Globus pallidus (tissue), 1 donor: ENCODE data around the gene SLC7A10.
"Not testable (repeated sequence)": the region's sequence is repeated elsewhere in the genome, so short reads cannot be mapped to it uniquely, and the experiment has no call there.

Experiments
- DNase-seq: peaks from one replicate; pipeline ENCODE4 v3.0.0-alpha.2; 2015; ENCODE audit warnings: low spot score

The SLC7A10 gene

GRCh38 chr19:33201473-33201872, 24.2 kb downstream of the SLC7A10 start:
- DNase-seq = no peak

GRCh38 chr19:33199441-33200265, 26.0 kb downstream of the SLC7A10 start:
- no peak for DNase-seq

GRCh38 chr19:33198169-33198568, 27.5 kb downstream of the SLC7A10 start:
- no peak for DNase-seq

GRCh38 chr19:33197591-33198000, 28.1 kb downstream of the SLC7A10 start:
- no peak for DNase-seq

- DNase-seq = no peak
Observed at GRCh38 chr19:33196446-33197193, 29.0 kb downstream of the SLC7A10 start.

- no peak for DNase-seq
Observed at GRCh38 chr19:33195645-33196347, 29.9 kb downstream of the SLC7A10 start.

- no peak for DNase-seq
Observed at GRCh38 chr19:33194886-33195644, 30.6 kb downstream of the SLC7A10 start.

GRCh38 chr19:33194532-33194885, 31.1 kb downstream of the SLC7A10 start:
- no peak for DNase-seq

GRCh38 chr19:33193865-33194362, 31.7 kb downstream of the SLC7A10 start, which contains the start of gene LRP3:
TSS of gene LRP3 (plus strand) at chr19:33194330. CDS start at chr19:33194786, 456 bp downstream.
- no peak for DNase-seq

- no peak for DNase-seq
Observed at GRCh38 chr19:33193269-33193864, 32.3 kb downstream of the SLC7A10 start.

- DNase-seq = no peak
Observed at GRCh38 chr19:33192010-33192409, 33.6 kb downstream of the SLC7A10 start.

- DNase-seq = no peak
Observed at GRCh38 chr19:33191501-33191900, 34.1 kb downstream of the SLC7A10 start.

- not testable (repeated sequence) for DNase-seq
Observed at GRCh38 chr19:33191092-33191491, 34.6 kb downstream of the SLC7A10 start.

GRCh38 chr19:33189453-33189852, 36.2 kb downstream of the SLC7A10 start:
- no peak for DNase-seq

GRCh38 chr19:33187183-33187540, 38.5 kb downstream of the SLC7A10 start:
- no peak for DNase-seq

- DNase-seq = peak; percentile 22
Observed at GRCh38 chr19:33186431-33187182, 39.0 kb downstream of the SLC7A10 start.

GRCh38 chr19:33177417-33177979, 48.2 kb downstream of the SLC7A10 start:
- DNase-seq = peak; percentile 82

- DNase-seq = peak; percentile 96
Observed at GRCh38 chr19:33176670-33177416, 48.8 kb downstream of the SLC7A10 start.

GRCh38 chr19:33175886-33176669, 49.6 kb downstream of the SLC7A10 start:
- DNase-seq = no peak
